Trophoblast cell (in vitro differentiated cells and primary cell): ENCODE data around the gene BPIFA3.

Source experiments
- DNase-seq, 2 donors: peaks; one replicate each; pipeline ENCODE4 v3.0.0-alpha.2; 2016
- H2AFZ ChIP-seq: 2 replicates; pipeline ENCODE4 v1.6.1; 2013; ENCODE audit warnings: low read length, moderate library complexity, mild to moderate bottlenecking; ENCODE audit not compliant: insufficient read depth, poor library complexity
- H2AK5ac ChIP-seq: 2 replicates; pipeline ENCODE4 v1.6.1; 2013; ENCODE audit warnings: mild to moderate bottlenecking, low read length
- H2BK120ac ChIP-seq: 2 replicates; pipeline ENCODE4 v1.6.1; 2013; ENCODE audit warnings: low read length, mild to moderate bottlenecking, moderate library complexity; ENCODE audit not compliant: insufficient read depth, poor library complexity
- H2BK12ac ChIP-seq: 2 replicates; pipeline ENCODE4 v1.6.1; 2013; ENCODE audit warnings: mild to moderate bottlenecking, low read length, moderate library complexity
- H2BK5ac ChIP-seq: 2 replicates; pipeline ENCODE4 v1.6.1; 2013; ENCODE audit warnings: low read length, low read depth, moderate library complexity, mild to moderate bottlenecking; ENCODE audit not compliant: poor library complexity
- H3K14ac ChIP-seq: 2 replicates; pipeline ENCODE4 v1.6.1; 2013; ENCODE audit warnings: mild to moderate bottlenecking, low read length
- H3K18ac ChIP-seq: 2 replicates; pipeline ENCODE4 v1.6.1; 2013; ENCODE audit warnings: mild to moderate bottlenecking, low read length
- H3K23ac ChIP-seq: 2 replicates; pipeline ENCODE4 v1.6.1; 2013; ENCODE audit warnings: low read length
- H3K27ac ChIP-seq: 2 replicates; pipeline ENCODE4 v1.5.1; 2013; ENCODE audit warnings: low read depth, mild to moderate bottlenecking, inconsistent platforms, low read length, moderate library complexity
- H3K27me3 ChIP-seq: 2 replicates; pipeline ENCODE4 v1.6.1; 2013; ENCODE audit warnings: inconsistent platforms, mild to moderate bottlenecking, low read length, moderate library complexity; ENCODE audit not compliant: insufficient read depth
- H3K36me3 ChIP-seq, 2 experiments: 1 replicate in 1 of 2; 2 replicates in 1 of 2; pipeline ENCODE4 v1.6.1; 2013; ENCODE audit warnings: low read length in 2 of 2, mild to moderate bottlenecking in 2 of 2, moderate library complexity in 1 of 2; ENCODE audit not compliant: insufficient read depth in 2 of 2, control insufficient read depth in 1 of 2
- H3K4ac ChIP-seq: 2 replicates; pipeline ENCODE4 v1.6.1; 2013; ENCODE audit warnings: low read depth, mild to moderate bottlenecking, low read length, moderate library complexity
- H3K4me1 ChIP-seq, 2 experiments: 1 replicate in 1 of 2; 2 replicates in 1 of 2; pipeline ENCODE4 v1.6.1; 2013; ENCODE audit warnings: low read length in 2 of 2, mild to moderate bottlenecking in 2 of 2, moderate library complexity in 1 of 2; ENCODE audit not compliant: insufficient read depth in 2 of 2, control insufficient read depth in 1 of 2
- H3K4me2 ChIP-seq: 2 replicates; pipeline ENCODE4 v1.6.1; 2013; ENCODE audit warnings: inconsistent platforms, mild to moderate bottlenecking, low read length, moderate library complexity
- H3K4me3 ChIP-seq: 2 replicates; pipeline ENCODE4 v1.5.1; 2013; ENCODE audit warnings: mild to moderate bottlenecking, low read depth, low read length, inconsistent platforms
- H3K79me1 ChIP-seq: one replicate; pipeline ENCODE4 v1.6.1; 2013; ENCODE audit warnings: low read length
- H3K79me2 ChIP-seq: 2 replicates; pipeline ENCODE4 v1.6.1; 2013; ENCODE audit warnings: low read length, mild to moderate bottlenecking; ENCODE audit not compliant: control insufficient read depth, insufficient read depth, poor library complexity
- H3K9ac ChIP-seq: 2 replicates; pipeline ENCODE4 v1.6.1; 2013; ENCODE audit warnings: mild to moderate bottlenecking, low read length
- H3K9me3 ChIP-seq: 2 replicates; pipeline ENCODE4 v1.6.1; 2013; ENCODE audit warnings: low read depth, mild to moderate bottlenecking, control low read depth, inconsistent platforms, low read length; ENCODE audit not compliant: insufficient read depth
- H4K12ac ChIP-seq: 2 replicates; pipeline ENCODE4 v1.6.1; 2013; ENCODE audit warnings: low read depth, mild to moderate bottlenecking, low read length, moderate library complexity
- H4K8ac ChIP-seq: 2 replicates; pipeline ENCODE4 v1.6.1; 2013; ENCODE audit warnings: low read depth, mild to moderate bottlenecking, low read length, moderate library complexity
- H4K91ac ChIP-seq: one replicate; pipeline ENCODE4 v1.6.1; 2013; ENCODE audit warnings: low read depth, mild to moderate bottlenecking, low read length, moderate library complexity
- WGBS: extraction: QIAGEN DNeasy Blood & Tissue Kit; methylation state at CpG from one replicate; pipeline ENCODE4 v1.1.7; 2013; ENCODE audit warnings: missing lambda C conversion rate; ENCODE audit not compliant: insufficient read length, insufficient coverage; ENCODE audit errors: extremely low coverage; 5-methylcytosine and 5-hydroxymethylcytosine counted together

Gene BPIFA3

DNA sequence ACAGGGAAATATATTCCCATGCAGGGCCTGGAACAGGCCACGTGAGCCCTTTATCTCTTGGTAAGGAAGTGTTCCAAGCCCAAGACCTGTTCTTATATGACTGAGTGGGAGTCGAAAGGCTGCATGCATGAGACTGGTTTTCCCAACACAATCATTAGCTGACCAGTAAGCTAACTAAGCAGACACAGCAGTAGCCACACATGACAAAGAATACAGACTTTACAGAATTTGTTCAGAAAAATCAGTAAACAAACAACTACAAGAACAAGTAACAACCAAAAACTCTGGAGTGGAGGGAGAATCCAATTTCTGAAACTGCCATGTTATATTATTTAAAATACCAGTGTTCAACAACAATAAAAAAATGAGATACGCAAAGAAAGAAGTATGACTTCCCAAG lies 35.3 kb downstream of the BPIFA3 start:
- Histone ChIP-seq H3K27ac (no peak overlapping the region), H2AK5ac (no peak overlapping the region), H3K4me2 (no peak overlapping the region), H3K4ac (no peak overlapping the region), H3K4me3 (no peak overlapping the region), H2BK12ac (no peak overlapping the region), H3K79me1 (no peaks in the 10 kb centered on the region), H3K14ac (no peak overlapping the region), H3K18ac (no peak overlapping the region), H3K36me3 (no peaks in the 10 kb centered on the region), H3K79me2 (no peaks in the 10 kb centered on the region), H2BK120ac (no peak overlapping the region), H3K9me3 (no peaks in the 10 kb centered on the region), H3K9ac (no peak overlapping the region), H2AFZ (no peak overlapping the region), H3K23ac (no peak overlapping the region), H4K91ac (no peak overlapping the region), H3K27me3 (no peaks in the 10 kb centered on the region), H4K12ac (no peak overlapping the region), H4K8ac (no peak overlapping the region), H3K4me1 (no peaks in the 10 kb centered on the region), H2BK5ac (no peak overlapping the region)
- no CpG with 5 or more reads among the region's 3 CpGs for WGBS
- DNase-seq: no peak

DNA sequence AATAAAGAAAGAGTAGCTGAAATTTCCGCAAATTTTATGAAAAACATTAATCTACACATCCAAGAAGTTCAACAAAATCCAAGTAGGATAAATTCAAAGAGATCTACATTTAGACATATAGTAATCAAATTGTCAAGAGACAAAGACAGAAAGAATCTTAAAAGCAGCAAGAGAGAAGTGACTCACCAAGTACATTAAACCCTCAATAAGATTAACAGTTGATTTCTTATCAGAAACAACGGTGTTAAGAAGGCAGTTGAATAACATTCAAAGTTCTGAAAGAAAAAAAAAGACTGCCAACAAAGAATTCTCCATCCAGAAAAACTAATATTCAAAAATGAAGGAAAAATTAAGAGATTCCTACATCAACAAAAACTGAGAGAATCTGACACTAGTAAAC lies 37.9 kb downstream of the BPIFA3 start:
- Histone ChIP-seq H4K12ac (no peak overlapping the region), H3K9ac (no peak overlapping the region), H3K27ac (no peak overlapping the region), H2AFZ (no peak overlapping the region), H3K4me2 (no peak overlapping the region), H3K23ac (no peak overlapping the region), H2AK5ac (no peak overlapping the region), H3K27me3 (no peaks in the 10 kb centered on the region), H4K8ac (no peak overlapping the region), H3K4ac (no peak overlapping the region), H2BK5ac (no peak overlapping the region), H4K91ac (no peak overlapping the region), H3K36me3 (no peaks in the 10 kb centered on the region), H2BK120ac (no peak overlapping the region), H2BK12ac (no peak overlapping the region), H3K9me3 (no peaks in the 10 kb centered on the region), H3K18ac (no peak overlapping the region), H3K79me2 (no peaks in the 10 kb centered on the region), H3K4me1 (no peaks in the 10 kb centered on the region), H3K79me1 (no peaks in the 10 kb centered on the region), H3K14ac (no peak overlapping the region), H3K4me3 (no peak overlapping the region)
- no peak for DNase-seq
- WGBS: no CpG with 5 or more reads among the region's 2 CpGs

GRCh38 chr20:33257237-33257636 lies 40.1 kb downstream of the BPIFA3 start:
- no peak for DNase-seq
- no peaks in the 10 kb centered on the region for H3K9me3 ChIP-seq
- no peak overlapping the region for H2BK12ac ChIP-seq
- H3K36me3 ChIP-seq: no peaks in the 10 kb centered on the region
- H3K23ac ChIP-seq: no peak overlapping the region
- no peak overlapping the region for H3K4ac ChIP-seq
- no peaks in the 10 kb centered on the region for H3K4me1 ChIP-seq
- H2BK120ac ChIP-seq: no peak overlapping the region
- no CpG with 5 or more reads among the region's 5 CpGs for WGBS
- H3K14ac ChIP-seq: no peak overlapping the region
- H4K12ac ChIP-seq: no peak overlapping the region
- no peak overlapping the region for H2AK5ac ChIP-seq
- H3K27ac ChIP-seq: no peak overlapping the region
- no peaks in the 10 kb centered on the region for H3K79me2 ChIP-seq
- H3K9ac ChIP-seq: no peak overlapping the region
- H3K27me3 ChIP-seq: no peaks in the 10 kb centered on the region
- H3K18ac ChIP-seq: no peak overlapping the region
- H4K8ac ChIP-seq: no peak overlapping the region
- H2BK5ac ChIP-seq: no peak overlapping the region
- no peak overlapping the region for H3K4me3 ChIP-seq
- no peak overlapping the region for H4K91ac ChIP-seq
- no peak overlapping the region for H2AFZ ChIP-seq
- no peaks in the 10 kb centered on the region for H3K79me1 ChIP-seq
- H3K4me2 ChIP-seq: no peak overlapping the region

GRCh38 chr20:33259371-33259770 lies 42.2 kb downstream of the BPIFA3 start:
- H3K4me1 ChIP-seq: no peaks in the 10 kb centered on the region
- H4K91ac ChIP-seq: no peak overlapping the region
- H3K23ac ChIP-seq: no peak overlapping the region
- H3K4ac ChIP-seq: no peak overlapping the region
- H3K9ac ChIP-seq: no peak overlapping the region
- no CpG with 5 or more reads among the region's 5 CpGs for WGBS
- no peak overlapping the region for H2AFZ ChIP-seq
- no peak overlapping the region for H3K14ac ChIP-seq
- H3K9me3 ChIP-seq: no peaks in the 10 kb centered on the region
- H3K36me3 ChIP-seq: no peaks in the 10 kb centered on the region
- H4K12ac ChIP-seq: no peak overlapping the region
- H3K79me1 ChIP-seq: no peaks in the 10 kb centered on the region
- no peak overlapping the region for H2BK5ac ChIP-seq
- H3K4me3 ChIP-seq: no peak overlapping the region
- H2AK5ac ChIP-seq: no peak overlapping the region
- no peak overlapping the region for H3K27ac ChIP-seq
- no peak for DNase-seq
- H3K79me2 ChIP-seq: no peaks in the 10 kb centered on the region
- no peaks in the 10 kb centered on the region for H3K27me3 ChIP-seq
- H3K4me2 ChIP-seq: no peak overlapping the region
- H2BK120ac ChIP-seq: no peak overlapping the region
- no peak overlapping the region for H4K8ac ChIP-seq
- no peak overlapping the region for H2BK12ac ChIP-seq
- H3K18ac ChIP-seq: no peak overlapping the region
